OCI-LY3 (cell line): ENCODE measurements around the gene CRISP3.

Experiments used
- EZH2phosphoT487 ChIP-seq: fragments of 200-600 bp; shearing (Covaris generic); IDR thresholded peaks from 2 replicates; pipeline ENCODE4 v1.6.1; 2018; ENCODE audit warnings: antibody characterized with exemption, mixed run types, low read depth
- TF ChIP-seq, protein P1 (sequence below): fragments of 200-600, 300-600 bp; sonication (generic); IDR thresholded peaks from 2 replicates; pipeline ENCODE4 v1.5.1; 2014; ENCODE audit warnings: antibody characterized with exemption, low read length, low read depth

DNA sequence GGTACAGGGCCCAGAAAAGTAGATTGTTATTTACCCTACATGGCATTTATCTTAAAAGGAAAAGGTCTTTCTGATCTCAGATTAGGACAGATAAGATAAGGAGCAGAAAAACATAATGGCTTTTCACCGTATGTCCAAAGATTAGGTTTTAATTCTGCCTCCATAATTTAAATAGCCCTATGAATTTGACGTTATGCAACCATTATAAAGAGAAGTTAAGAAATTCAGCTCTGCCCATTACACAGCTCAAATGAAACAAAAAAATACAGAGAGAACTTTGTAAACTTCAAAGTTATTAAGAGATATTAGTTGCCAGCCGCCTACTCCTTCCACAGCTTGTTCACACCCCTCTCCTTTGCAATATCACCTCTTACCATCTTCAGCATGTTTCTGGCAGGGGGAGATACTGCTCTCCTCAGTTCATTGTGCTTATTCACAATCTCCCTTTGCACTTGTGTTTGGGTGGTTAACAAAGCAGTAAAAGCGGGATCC lies 8.1 kb downstream of the CRISP3 start:
- TF ChIP-seq, protein P1, sequence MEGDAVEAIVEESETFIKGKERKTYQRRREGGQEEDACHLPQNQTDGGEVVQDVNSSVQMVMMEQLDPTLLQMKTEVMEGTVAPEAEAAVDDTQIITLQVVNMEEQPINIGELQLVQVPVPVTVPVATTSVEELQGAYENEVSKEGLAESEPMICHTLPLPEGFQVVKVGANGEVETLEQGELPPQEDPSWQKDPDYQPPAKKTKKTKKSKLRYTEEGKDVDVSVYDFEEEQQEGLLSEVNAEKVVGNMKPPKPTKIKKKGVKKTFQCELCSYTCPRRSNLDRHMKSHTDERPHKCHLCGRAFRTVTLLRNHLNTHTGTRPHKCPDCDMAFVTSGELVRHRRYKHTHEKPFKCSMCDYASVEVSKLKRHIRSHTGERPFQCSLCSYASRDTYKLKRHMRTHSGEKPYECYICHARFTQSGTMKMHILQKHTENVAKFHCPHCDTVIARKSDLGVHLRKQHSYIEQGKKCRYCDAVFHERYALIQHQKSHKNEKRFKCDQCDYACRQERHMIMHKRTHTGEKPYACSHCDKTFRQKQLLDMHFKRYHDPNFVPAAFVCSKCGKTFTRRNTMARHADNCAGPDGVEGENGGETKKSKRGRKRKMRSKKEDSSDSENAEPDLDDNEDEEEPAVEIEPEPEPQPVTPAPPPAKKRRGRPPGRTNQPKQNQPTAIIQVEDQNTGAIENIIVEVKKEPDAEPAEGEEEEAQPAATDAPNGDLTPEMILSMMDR, result no peak
- TF ChIP-seq EZH2phosphoT487, result no peak
